Heart left ventricle (tissue), 13 donors: Measurements from ENCODE around the gene SLC39A11.

Experiments
- POLR2A ChIP-seq, 2 donors: fragments of 450-650 bp; IDR thresholded peaks; one replicate each; pipeline ENCODE4 v1.6.1; 2017; ENCODE audit warnings: antibody characterized with exemption in 2 of 2, mild to moderate bottlenecking in 2 of 2, moderate library complexity in 2 of 2
- TF ChIP-seq, protein P1 (sequence below), 12 donors: fragments of 200-600 bp; sonication (generic) in 4 of 12; IDR thresholded peaks; one replicate each; pipeline versions ENCODE4 v1.5.0 to v1.8.0; 2018 to 2022; ENCODE audit warnings: antibody characterized with exemption in 12 of 12, mild to moderate bottlenecking in 5 of 12
- donor health status: ischemic (EF 13 %, LVEDD 7.1; RV severe dilation, severe dysfunction).
- donor health status: DM: no; HTN: yes; CAD: no.
- donor health status: DM: no; HTN: no; CAD: no.
- donor health status: ischemic (EF 25% LVEDD 6.9; RV normal size, moderate dysfunction).
- donor health status: ischemic (EF 25% LVEDD 5.7; RV mildly dilated, moderate dysfunction).
- donor health status: ischemic (EF 35%, LVEDD 5.7; RV mildly dilated, moderate dysfunction).
- donor health status: nonischemic (EF 11% LVEDD 7.7; RV severe dilation, severe dysfunction).
- donor health status: DM: yes; HTN: yes; CAD: no.
- donor health status: PGD.
- donor health status: ischemic (EF 29% LVEDD 5.4; RV normal size, mild dysfunction).
- donor health status: nonischemic (EF 23%, LVEDD 6.1; RV moderate dilation, normal function).

DNA sequence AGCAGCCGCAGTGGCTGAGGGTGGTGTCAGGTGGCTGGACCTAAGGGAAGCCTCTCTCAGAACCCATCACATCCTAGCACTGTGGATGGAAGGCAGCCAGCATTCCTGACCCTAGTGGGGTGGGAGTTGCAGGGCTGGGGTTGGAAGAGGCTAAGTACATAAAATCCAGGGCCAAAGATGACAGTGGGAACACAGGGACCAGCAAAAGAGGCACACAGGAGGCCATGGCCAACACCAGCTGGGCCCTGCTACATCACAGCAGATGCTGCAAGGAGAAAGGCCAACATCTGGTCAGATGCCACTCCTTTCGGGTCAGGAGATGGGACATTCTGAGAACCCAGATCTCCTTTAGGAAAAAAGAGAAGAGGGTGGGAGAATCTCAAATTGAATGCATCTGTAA, 415.4 kb downstream of the SLC39A11 start:
- TF ChIP-seq POLR2A (IDR thresholded peaks at IDR 0.05): no peak
- TF ChIP-seq, protein P1, sequence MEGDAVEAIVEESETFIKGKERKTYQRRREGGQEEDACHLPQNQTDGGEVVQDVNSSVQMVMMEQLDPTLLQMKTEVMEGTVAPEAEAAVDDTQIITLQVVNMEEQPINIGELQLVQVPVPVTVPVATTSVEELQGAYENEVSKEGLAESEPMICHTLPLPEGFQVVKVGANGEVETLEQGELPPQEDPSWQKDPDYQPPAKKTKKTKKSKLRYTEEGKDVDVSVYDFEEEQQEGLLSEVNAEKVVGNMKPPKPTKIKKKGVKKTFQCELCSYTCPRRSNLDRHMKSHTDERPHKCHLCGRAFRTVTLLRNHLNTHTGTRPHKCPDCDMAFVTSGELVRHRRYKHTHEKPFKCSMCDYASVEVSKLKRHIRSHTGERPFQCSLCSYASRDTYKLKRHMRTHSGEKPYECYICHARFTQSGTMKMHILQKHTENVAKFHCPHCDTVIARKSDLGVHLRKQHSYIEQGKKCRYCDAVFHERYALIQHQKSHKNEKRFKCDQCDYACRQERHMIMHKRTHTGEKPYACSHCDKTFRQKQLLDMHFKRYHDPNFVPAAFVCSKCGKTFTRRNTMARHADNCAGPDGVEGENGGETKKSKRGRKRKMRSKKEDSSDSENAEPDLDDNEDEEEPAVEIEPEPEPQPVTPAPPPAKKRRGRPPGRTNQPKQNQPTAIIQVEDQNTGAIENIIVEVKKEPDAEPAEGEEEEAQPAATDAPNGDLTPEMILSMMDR (IDR thresholded peaks at IDR 0.05): no peak
